Activated CD4-positive, CD25-positive, alpha-beta regulatory T cell treated with anti-CD3 and anti-CD28 coated beads, Interleukin-2, amount 50 U/mL, for 72 hours (primary cell): ENCODE data around the gene FEM1C.

ENCODE experiments used
- DNase-seq: peaks from one replicate; pipeline ENCODE4 v3.0.0; 2021

Gene FEM1C, protein sequence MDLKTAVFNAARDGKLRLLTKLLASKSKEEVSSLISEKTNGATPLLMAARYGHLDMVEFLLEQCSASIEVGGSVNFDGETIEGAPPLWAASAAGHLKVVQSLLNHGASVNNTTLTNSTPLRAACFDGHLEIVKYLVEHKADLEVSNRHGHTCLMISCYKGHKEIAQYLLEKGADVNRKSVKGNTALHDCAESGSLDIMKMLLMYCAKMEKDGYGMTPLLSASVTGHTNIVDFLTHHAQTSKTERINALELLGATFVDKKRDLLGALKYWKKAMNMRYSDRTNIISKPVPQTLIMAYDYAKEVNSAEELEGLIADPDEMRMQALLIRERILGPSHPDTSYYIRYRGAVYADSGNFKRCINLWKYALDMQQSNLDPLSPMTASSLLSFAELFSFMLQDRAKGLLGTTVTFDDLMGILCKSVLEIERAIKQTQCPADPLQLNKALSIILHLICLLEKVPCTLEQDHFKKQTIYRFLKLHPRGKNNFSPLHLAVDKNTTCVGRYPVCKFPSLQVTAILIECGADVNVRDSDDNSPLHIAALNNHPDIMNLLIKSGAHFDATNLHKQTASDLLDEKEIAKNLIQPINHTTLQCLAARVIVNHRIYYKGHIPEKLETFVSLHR

DNA sequence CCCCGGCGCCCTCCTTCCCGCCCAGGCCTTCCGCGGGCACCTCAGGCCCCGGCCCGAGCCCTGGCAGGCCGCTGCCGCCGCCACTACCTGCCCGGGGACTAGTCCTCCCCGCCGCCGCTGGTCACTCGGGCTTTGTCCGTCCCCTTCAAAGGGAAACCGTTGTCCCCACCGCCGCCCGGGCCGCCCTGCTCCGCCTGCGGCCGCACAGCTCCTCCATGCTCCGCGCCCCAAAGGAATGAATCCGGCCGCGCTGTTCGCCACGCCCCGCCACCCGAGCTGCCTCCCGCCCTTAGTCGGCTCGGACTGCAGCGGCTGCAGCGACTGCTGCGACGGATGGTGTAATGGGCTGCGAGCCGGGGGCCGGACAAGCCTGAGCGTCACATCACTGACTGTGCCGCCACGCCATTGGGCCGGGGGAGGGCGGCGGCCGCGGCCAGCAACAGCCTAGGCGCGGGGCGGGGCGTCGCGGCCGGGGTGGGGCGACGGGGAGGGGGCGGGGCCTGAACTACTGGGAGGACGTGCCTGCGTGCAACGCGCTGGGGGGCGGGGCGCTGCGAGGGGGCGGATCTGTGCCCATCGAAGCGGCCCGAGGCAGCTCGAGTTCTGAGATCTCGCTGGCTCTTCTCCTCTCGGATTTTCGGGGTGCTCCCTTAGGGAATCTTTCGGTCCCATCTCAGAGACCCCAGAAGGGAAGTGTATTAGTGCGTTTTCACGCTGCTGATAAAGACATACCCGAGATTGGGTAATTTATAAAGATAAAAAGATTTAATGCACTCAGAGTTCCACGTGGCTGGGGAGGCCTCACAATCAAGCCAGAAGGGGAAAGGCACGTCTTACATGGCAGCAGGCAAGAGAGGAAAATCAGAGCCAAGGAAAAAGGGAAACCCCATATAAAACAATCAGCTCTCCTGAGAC is at the start of gene FEM1C:
Gene FEM1C (minus strand): TSS at position 340 of the 915 bp plus-strand sequence. CDS start 1,282 bp downstream, outside the sequence.
- peak; percentile 97 for DNase-seq

DNA sequence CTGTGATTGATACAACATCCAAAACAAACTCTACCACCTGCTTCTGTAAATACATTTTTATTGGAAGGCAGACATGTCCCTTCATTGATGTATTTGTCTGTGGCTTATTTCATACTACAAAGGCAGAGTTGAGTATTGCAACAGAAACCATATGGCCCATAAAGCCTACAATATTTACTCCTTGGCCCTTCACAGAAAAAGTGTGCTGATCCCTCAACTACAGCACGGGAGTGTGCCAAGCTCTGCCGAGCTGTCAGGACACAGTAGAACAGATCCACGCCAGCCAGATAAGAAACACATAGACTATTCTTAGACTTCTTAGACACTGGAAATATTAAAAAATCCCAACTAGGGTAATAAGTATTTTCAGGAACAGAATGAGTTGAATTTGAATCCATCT is 44.5 kb upstream of the FEM1C start:
- no peak for DNase-seq

DNA sequence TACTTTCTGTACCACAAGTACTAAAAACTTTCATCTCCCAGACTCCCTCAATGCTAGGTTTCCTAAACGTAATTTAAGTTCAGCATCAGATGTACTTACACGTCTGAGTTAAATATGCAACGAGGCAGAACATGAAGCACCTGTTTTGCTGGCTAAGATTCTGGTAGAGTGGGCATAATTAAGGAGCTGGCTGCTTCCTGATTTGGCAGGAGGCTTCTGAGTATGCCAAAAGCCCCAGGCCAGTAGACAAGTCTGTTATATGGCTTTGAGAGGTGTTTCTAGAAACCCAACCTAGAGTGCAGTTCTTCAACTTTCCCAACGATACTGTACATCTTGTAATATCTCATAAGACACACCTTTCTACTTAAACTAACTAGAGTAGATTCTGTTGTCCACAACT is 44.1 kb upstream of the FEM1C start:
- DNase-seq, result no peak

DNA sequence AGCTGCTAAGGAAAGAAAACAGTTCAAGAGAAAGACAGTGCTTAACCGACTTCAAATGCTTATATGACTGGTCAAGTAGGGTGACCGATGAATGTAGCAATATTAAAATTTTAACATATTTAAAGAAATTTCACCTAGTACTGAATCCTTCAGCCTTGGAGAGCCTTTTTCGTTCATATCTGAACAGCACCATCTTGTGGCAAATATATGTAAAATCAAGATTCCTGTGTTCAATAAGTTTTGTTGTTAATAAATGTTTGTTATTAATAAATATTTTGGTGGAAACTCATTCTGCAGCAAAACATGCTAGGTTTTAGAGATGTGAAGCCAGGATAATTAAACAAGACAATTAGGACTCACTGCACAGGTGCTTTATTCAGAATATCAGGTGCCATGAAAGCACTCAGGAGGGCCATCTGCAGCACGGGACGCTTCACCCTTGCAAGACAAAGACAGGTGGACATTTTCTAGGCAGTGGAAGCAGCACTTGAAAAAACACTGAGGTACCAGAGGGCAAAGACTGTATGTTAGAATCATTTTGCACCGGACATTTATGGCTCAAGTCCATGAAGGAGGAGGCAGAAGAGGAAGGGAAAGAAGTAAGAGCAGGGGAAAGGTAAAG is 42.1 kb upstream of the FEM1C start:
- DNase-seq, result no peak

DNA sequence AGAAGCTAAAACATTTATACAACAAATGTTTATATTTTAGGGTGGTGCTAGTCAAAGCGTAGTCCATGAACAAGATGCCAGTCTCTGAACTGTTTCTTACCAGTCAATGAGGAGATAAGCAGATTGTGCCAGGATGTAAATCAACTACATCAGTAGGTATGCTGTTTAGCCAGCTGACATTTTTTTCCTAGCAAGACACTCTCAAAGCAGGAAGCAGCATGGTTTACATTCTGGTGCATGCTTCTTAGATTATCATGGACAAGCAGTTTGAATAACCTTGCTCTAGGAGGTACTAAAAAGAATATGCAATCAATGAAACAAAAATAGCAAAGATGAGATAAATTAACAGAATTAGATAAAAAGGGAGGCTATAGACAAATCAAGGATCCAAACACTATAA is 40.7 kb upstream of the FEM1C start:
- DNase-seq, result no peak

DNA sequence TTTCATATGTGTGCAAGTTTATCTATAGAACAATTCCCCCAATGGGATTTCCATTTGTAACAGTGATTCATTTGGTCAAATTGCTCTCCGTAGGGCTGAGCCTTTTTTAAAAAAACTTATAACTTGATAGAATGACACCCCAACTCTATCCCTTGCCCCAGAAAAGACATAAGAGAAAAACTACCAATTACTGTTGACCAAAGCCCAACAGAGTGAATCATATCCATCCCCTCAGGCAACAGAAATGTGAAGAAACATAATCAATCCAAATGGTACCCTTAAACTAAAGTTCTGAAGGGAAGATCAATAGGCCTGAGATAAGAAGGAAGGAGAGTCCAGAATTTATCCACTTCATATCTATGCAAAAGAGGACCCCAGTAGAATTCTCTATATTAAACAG is 39.9 kb upstream of the FEM1C start:
- no peak for DNase-seq

DNA sequence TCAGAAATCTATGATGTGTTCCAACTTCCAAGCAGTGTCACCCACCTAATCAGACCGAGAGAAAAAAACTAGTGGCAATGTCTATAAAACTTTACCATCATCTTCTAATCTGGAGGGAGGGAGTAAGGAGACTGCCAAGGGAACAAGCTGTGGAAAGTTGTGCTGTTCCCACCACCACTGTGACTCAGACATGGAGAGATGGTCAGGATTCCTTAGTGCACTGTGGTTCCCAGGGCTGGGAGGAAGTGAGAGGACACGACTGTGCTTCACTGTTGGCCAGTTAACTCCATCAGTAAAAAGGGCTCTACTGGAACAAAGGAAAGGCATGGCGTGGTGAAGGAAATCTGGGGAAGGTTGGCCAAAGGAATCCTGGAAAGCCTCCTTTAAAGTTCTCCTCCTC is 38.9 kb upstream of the FEM1C start:
- DNase-seq, result no peak

DNA sequence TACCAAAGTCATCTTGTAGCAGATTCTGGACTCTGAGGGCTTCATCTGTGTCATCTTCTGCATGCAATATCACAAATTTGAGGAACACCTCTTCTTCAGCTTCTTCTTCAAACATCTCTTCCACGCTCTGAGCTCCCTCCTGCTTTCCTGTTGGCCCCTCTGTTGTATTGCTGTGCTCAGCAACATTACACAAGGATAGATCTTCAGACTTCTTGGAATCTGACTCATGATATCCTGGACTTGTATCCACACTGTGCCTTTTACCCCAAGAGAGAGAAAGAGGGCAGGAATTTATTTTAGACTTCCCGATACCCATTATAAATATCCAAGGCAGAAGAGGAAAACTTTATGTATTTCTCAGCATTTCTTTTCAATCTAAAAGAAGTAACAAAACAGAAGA is 36.4 kb upstream of the FEM1C start:
- no peak for DNase-seq

DNA sequence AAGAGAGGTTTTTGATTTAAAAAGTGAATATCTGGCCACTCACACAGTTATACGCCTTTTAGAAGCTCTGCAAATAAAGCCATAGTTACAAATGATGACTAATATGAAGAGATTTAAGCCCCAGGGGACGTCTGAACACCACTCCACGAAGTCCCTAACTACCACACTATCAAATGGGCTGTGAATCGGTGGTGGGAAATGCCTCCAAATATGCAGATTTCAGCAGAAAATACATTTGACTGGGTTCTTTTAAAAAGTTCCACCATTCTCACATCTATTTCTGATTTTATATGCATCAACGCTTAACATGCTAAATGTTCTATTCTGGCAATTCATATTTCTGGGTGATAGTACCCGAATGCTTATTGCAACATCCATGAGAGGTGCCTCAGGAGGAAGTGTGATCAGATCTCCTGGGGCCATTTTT is 35.2 kb upstream of the FEM1C start:
- DNase-seq, result no peak

DNA sequence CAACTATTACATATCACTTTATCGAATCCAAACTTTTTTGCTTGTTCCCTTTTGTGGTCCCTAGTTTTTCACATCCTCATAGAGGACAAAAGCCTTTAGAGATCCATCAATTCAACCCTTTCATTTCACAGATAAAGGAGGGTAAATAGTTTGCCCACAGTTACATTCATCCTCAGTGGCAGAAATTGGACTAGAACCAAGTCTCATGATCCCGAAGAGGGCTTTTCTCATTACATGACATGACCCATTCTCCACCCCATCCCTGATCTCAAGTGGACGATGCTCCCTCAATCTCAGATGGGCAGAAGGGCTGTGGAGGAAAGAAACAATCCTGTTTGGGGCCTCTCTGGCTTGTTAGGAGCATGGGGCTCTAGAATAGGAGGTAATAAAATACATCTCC is 34.6 kb upstream of the FEM1C start:
- DNase-seq, result no peak

DNA sequence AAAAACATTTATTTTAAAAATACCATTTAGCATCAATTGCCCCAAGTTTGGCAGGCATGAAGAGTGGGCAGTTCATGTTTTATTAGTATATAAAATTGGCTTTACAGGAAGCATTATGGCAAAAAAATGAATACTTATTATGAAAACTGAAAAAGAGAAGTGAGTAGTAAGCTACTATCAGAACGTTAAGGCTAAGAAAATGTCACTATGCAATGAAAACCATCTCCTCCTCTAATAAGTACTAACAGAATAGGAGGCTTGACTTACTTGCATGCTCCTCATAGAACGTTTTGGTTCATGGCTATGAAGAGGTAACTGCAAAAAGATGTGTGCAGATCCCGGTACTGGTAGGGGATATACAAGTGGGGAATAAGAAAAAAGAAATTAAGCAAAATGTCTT is 34.1 kb upstream of the FEM1C start:
- DNase-seq, result no peak

DNA sequence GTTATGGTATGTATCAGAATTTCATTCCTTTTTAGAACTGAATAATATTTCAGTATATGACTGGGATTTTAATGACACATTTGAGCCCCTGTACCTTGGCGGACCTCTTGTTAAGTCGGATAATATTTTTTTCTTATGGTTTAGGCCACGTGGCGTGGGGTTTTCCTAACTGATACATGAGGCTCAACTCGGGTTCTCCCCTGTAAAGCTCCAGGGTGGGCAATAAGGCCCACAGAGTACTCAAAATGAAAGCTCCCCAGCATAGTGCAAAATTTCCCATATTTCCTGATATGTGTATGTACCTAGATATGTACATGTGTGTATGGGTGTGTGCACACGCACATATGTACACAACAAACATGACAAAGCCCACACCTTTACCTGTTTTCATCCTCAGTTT is 33.2 kb upstream of the FEM1C start:
- DNase-seq, result no peak

DNA sequence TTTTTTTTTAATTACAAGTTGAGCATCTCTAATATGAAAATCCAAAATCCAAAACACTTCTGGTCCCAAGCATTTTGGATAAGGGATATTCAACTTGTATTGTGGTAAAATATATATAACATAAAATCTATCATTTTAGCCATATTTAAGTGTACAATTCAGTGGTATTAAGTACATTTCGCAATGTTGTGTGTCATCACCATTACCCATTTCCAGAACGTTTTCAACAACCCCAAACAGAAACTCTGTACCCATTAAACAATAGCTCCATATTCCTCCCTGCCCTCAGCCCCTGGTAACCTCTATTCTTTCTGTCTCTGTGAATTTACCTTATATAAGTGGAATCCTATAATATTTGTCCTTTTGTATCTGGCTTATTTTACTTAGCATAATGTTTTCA is 32.8 kb upstream of the FEM1C start:
- DNase-seq, result no peak

DNA sequence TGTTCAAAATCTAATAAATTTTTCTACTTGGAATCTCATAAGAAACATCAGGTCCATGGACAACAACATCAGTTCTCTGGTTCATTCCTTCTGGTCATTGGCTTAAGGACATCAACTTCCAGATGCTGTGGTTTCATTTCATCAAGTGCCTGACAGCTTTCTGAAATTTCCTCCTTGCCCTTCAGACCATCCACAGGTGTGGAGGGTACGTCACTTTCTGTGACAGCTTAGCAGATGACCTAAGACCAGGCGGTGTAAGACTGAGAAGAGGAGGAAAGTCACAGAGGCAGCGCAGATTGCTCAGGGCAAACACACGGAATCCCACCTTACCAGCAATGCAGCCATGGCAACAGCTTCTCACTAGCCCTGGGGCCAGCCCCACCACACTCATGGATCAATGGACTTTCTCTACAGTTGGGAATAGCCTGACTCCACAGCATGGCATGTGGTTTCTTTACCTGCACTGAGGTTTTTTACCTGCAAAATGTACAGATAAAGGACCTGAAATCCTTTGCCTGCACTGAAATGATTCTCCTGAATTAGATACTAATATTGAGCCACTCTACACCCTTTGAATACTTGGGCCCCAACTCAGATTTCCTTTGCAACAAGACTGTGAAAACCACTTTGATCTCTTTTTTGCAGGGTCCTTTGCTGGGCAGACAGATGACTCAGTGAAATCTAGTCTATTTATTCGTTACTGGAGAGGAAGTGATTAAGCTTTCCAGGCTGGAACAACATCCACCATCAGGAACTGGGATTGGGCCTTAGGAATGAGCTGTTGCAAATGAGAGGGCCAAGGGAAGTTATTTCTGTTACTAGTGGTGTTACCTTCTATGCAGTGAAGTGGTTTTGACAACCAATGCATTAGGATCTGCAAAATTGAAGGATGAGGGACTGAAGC is 30.8 kb upstream of the FEM1C start:
- no peak for DNase-seq

DNA sequence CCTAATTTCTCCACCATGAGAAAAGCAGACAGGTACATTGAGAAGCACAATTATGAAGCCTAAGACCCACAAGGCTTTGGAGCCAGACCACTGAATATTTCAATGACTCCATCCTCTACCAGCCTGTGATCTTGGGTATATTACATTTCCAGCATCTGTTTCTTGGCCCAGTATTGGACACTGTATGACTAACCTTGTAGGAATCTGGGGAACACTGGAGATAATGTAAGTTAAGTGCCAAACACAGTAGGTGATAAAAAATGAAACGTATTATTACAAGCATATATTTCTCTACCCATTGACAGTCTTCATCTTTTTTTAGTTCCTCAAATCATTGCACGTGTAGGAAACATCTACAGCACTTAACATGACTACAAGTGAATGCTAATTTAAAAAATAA is 28.6 kb upstream of the FEM1C start:
- no peak for DNase-seq

DNA sequence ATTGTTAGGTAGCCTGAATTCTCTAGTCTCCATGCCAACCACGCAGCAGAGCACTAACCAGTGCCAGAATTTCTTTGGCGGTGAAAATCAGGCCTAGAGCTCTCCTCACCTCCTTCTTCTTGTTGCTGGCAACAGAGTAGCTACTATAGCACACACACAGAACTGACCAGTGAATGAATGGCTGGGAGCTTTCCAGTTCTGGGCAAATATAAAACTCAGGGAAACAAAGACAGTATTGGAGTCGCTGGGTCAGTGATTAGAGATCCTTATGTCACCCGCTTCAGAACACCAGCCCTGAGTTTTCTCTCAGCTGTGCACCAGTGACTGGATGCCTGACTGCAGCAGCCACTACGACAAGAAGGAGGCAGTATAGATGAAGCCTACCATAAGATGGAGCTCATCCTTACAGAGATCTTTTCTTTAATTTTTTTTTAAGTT is 26.9 kb upstream of the FEM1C start:
- no peak for DNase-seq

DNA sequence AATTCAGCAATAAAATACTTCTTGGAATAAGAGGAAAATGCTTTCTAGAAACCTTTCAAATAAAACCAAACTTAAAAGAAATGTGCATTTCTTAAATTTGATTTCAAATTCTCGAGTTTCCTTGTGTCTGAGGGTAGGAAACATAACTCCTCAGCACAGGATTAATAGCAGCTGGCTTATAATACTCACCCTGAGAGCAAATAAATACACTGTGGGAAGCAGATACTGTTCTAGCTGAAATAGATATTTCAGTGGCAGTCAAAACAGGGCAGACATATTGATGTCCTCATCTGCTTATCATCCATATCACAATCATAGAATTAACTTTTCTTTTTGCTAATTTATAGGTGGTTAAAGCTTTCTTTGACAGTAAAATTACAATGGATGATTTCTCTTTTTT is 24.1 kb upstream of the FEM1C start:
- no peak for DNase-seq

DNA sequence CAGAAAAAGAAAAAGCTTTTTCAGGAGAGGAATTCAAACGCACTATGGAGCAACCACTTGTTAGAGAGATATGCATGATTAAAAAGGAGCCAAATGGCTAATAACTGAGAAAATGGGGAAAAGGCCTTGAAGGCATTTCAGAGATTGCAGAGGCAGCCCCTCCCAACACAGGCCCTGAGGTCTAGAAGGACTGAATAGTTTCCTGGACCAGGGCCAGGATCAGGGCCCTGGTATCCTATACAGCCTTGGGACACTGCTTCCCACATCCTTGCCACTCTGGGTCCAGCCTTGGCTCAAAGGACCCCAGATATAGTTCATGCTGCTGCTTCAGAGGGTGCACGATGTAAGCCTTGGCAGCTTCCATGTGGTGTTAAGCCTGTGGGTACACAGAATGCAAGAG is 20.7 kb upstream of the FEM1C start:
- DNase-seq, result no peak

DNA sequence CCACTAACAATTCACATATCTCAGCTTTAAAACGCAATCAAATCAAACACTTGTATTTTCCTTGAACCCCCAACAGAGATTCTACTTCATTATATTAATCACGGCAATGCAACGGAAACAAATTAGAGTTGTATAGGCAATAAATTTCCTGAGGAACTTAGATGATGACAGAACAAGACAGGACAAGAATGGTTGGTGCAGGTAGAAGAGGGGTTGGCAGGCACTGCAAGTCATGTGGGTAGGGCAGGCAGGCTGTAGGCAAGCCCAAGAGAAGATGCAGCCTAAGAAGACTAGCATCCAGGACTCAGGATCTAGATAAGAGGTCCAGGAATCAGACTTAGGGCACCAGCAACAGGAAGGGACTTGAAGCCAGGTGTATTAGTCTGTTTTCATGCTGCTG is 16.6 kb upstream of the FEM1C start:
- DNase-seq, result no peak

DNA sequence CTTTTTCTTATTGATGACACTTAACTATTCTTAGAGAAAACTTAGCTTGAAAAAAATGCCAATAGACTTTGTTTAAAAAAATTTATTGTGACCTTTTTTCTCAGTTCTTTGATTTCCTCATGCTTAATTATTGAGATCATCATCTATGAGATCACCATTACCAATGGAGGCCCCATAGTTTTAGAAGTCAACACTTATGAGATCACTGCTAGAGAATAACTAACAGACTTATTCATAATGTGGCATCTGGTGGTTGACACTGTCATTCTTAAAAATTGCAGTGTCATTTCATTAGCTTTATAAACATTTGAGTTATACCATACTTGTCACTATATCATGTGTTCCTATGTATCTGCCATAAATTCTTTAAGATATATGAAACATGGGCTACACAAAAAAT is 14.9 kb upstream of the FEM1C start:
- DNase-seq, result no peak

DNA sequence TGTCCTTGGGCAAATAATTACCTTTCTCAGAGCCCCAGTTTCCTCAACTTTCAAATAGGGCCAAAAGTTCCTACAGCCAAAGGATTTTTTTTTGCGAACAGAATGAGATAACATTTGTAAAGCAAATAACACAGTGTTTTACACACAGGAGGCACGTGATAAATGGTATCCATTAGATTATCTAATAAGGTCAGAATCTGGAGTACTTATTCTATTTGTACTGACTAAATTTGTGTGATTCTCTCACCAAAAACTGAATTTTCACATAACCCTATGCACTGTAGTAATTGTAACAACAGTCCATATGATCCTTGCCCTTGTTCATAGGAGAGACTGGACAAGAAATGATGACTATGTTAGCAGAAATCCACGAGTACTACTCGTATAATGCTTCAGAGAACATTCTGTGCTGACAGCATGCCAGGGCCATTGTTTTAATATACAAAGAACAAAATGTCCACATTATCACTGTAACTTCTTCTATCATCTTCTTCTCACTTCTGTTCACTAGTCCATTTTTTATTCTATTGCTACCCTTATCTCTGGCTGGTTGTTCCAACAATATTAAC is 13.9 kb upstream of the FEM1C start:
- no peak for DNase-seq
